HepG2 (cell line): ENCODE measurements around the gene TLCD1. TPM values are rescaled to one million over a fixed set of nuclear protein-coding genes. Genes with fewer than 3 reads are reported as not detected.
A peak's percentile ranks its signal among the peaks of the same experiment; 100 is the strongest.

ENCODE experiments used
- ARNTL ChIP-seq: sonication (generic); formaldehyde crosslinking; IDR thresholded peaks from 2 replicates; pipeline ENCODE4 v1.4.0; 2020; ENCODE audit warnings: mild to moderate bottlenecking, missing genetic modification reagents
- CHCHD3 ChIP-seq: sonication (generic); formaldehyde crosslinking; IDR thresholded peaks from 2 replicates; pipeline ENCODE4 v1.8.0; 2022; ENCODE audit warnings: mild to moderate bottlenecking, missing genetic modification reagents, moderate library complexity
- NFIC ChIP-seq: IDR thresholded peaks from 2 replicates; pipeline ENCODE4 v1.6.1; 2012; ENCODE audit warnings: mild to moderate bottlenecking, low read length, inconsistent platforms
- PHF20 ChIP-seq: sonication (generic); formaldehyde crosslinking; IDR thresholded peaks from 2 replicates; pipeline ENCODE4 v1.5.0; 2020; ENCODE audit warnings: mild to moderate bottlenecking, missing genetic modification reagents
- RELA ChIP-seq: sonication (generic); formaldehyde crosslinking; IDR thresholded peaks from 2 replicates; pipeline ENCODE4 v1.4.0; 2020; ENCODE audit warnings: missing genetic modification reagents
- SKIL ChIP-seq: sonication (generic); formaldehyde crosslinking; IDR thresholded peaks from 2 replicates; pipeline ENCODE4 v1.8.0; 2022; ENCODE audit warnings: missing genetic modification reagents, mild to moderate bottlenecking, moderate library complexity, borderline replicate concordance
- SMARCE1 ChIP-seq: fragments of 450-650 bp; IDR thresholded peaks from 2 replicates; pipeline ENCODE4 v1.6.1; 2017; ENCODE audit warnings: borderline replicate concordance
- SNAI1 ChIP-seq: sonication (generic); formaldehyde crosslinking; IDR thresholded peaks from 2 replicates; pipeline ENCODE4 v1.5.0; 2020; ENCODE audit warnings: mild to moderate bottlenecking, missing genetic modification reagents, borderline replicate concordance
- TOPORS ChIP-seq: sonication (generic); formaldehyde crosslinking; IDR thresholded peaks from 2 replicates; pipeline ENCODE4 v1.8.0; 2023; ENCODE audit warnings: mild to moderate bottlenecking, missing genetic modification reagents
- ZBTB8A ChIP-seq: sonication (generic); formaldehyde crosslinking; IDR thresholded peaks from 2 replicates; pipeline ENCODE4 v1.4.0; 2020; ENCODE audit warnings: mild to moderate bottlenecking, low read depth, missing genetic modification reagents, borderline replicate concordance
- ZFP91 ChIP-seq: sonication (generic); formaldehyde crosslinking; IDR thresholded peaks from 2 replicates; pipeline ENCODE4 v1.9.0; 2022; ENCODE audit warnings: missing genetic modification reagents, mild to moderate bottlenecking, borderline replicate concordance
- ZNF142 ChIP-seq: sonication (generic); formaldehyde crosslinking; IDR thresholded peaks from 2 replicates; pipeline ENCODE4 v1.4.0; 2020; ENCODE audit warnings: missing genetic modification reagents
- ZNF207 ChIP-seq: fragments of 450-650 bp; IDR thresholded peaks from 2 replicates; pipeline ENCODE4 v1.6.1; 2016; ENCODE audit warnings: antibody characterized with exemption, borderline replicate concordance
- ZNF468 ChIP-seq: sonication (generic); formaldehyde crosslinking; IDR thresholded peaks from 2 replicates; pipeline ENCODE4 v1.8.0; 2022; ENCODE audit warnings: mild to moderate bottlenecking, moderate library complexity, missing genetic modification reagents
- ZNF484 ChIP-seq: sonication (generic); formaldehyde crosslinking; IDR thresholded peaks from 2 replicates; pipeline ENCODE4 v1.5.1; 2020; ENCODE audit warnings: mild to moderate bottlenecking, low read depth, missing genetic modification reagents, borderline replicate concordance
- ZNF547 ChIP-seq: sonication (generic); formaldehyde crosslinking; IDR thresholded peaks from 2 replicates; pipeline ENCODE4 v1.5.1; 2020; ENCODE audit warnings: mild to moderate bottlenecking, missing genetic modification reagents
- ZNF703 ChIP-seq: sonication (generic); formaldehyde crosslinking; IDR thresholded peaks from 2 replicates; pipeline ENCODE4 v1.5.1; 2020; ENCODE audit warnings: missing genetic modification reagents, mild to moderate bottlenecking, moderate library complexity, borderline replicate concordance
- ZSCAN12 ChIP-seq: sonication (generic); formaldehyde crosslinking; IDR thresholded peaks from 2 replicates; pipeline ENCODE4 v1.9.0; 2021; ENCODE audit warnings: mild to moderate bottlenecking, missing genetic modification reagents
- polyA plus RNA-seq, 8 experiments: library from polyadenylated mRNA; depleted of rRNA in 3 of 8; stranded (reverse) in 7 of 8; unstranded in 1 of 8; fragments of >200 nt; fragmentation: Illumina TruSeq in 4 of 8; extraction: Trizol in 4 of 8; gene quantifications; 2 replicates each; pipeline versions ENCODE4 v1.2.1 to v1.2.3, GENCODE V29; 2011 to 2016; ENCODE audit warnings: low read depth in 4 of 8, missing spikeins in 1 of 8, mixed read lengths in 1 of 8; ENCODE audit not compliant: insufficient read depth in 1 of 8
- total RNA-seq, 5 experiments: library from RNA; depleted of rRNA; stranded (reverse); fragments of >200 nt; fragmentation: Illumina TruSeq; extraction: Trizol; gene quantifications; 2 replicates each; pipeline ENCODE4 v1.2.3, GENCODE V29; 2016; ENCODE audit warnings: low read depth in 1 of 5

Gene TLCD1
- total and polyA plus RNA-seq, 2 of the 13 experiments (the other 11 are each of a cell fraction or from before 2014, with no cell fraction given): 14.9 to 19.6 TPM

GRCh38 chr17:28750178-28751047 is 24.4 kb upstream of the TLCD1 start (continued):
- TF ChIP-seq ZNF142 (CRISPR knock-in tag) (no peak), ZNF547 (CRISPR knock-in tag) (no peak), SNAI1 (CRISPR knock-in tag) (no peak), ZNF468 (CRISPR knock-in tag) (no peak), CHCHD3 (no peak), NFIC (0 out of 2 replicates have a peak, but pooled peaks have one; percentile 16), ZSCAN12 (no peak), TOPORS (CRISPR knock-in tag) (no peak), ZFP91 (CRISPR knock-in tag) (no peak), ZNF207 (no peak), ARNTL (CRISPR knock-in tag) (no peak), RELA (CRISPR knock-in tag) (no peak), SKIL (CRISPR knock-in tag) (no peak), SMARCE1 (no peak), ZNF484 (CRISPR knock-in tag) (no peak), PHF20 (no peak), ZBTB8A (CRISPR knock-in tag) (no peak), ZNF703 (no peak)
